Stimulated activated CD4-positive, alpha-beta T cell treated with anti-CD3 and anti-CD28 coated beads, Interleukin-1b, Interleukin-23, amount 100 ng/mL, for 4 hours (primary cell): ENCODE measurements around the gene PRTN3.

Experiments
- DNase-seq, 2 donors: peaks; one replicate each; pipeline ENCODE4 v3.0.0-alpha.2; 2020; ENCODE audit warnings: low read depth in 2 of 2

The PRTN3 gene

DNA sequence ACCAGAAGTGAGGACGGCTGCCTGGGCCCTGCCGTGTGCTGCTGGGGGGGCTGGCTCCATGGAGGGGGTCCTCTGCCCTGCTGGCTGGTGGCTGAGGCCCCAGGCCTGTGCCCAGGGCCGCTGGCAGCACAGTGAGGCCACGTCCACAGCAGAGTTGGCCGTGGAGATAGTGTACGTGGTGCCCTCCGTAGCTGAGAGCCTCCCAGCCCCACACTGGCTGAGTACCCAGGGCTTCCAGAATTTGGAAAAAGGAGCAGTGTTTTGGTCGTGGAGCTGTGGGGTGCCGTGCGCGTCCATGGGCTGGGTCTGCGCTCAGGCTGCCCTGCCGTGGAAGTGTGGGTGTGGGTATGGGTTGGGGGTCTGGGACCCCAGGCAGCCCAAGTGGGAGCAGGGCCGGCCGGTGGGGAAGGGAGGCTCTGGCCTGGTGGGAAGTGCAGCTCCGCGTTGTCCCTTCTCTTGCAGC is 37.7 kb upstream of the PRTN3 start:
- DNase-seq, result no peak

DNA sequence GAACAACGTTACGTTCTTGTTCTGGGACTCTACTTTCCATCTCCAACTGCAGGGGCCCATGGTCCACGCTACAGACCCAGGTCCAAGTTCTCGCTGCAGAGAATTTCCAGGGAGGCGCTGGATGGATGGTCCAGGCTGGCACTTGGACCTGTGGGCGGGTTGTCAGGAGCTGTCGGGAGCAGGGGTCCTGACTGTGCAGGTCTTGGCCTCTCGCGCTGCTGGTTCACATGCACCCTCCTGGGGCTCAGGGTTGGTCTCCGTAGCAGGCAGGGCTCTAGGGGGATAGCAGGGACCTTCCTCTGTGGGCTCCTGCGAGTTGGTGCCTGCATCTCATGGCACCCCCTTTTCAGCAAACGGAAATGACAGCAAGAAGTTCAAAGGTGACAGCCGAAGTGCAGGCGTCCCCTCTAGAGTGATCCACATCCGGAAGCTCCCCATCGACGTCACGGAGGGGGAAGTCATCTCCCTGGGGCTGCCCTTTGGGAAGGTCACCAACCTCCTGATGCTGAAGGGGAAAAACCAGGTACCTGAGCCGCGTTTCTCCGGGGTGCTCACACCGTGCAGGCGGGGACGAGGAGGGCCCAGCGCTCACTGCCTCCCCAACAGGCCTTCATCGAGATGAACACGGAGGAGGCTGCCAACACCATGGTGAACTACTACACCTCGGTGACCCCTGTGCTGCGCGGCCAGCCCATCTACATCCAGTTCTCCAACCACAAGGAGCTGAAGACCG is 36.9 kb upstream of the PRTN3 start:
- no peak for DNase-seq

GRCh38 chr19:804419-805165 is 36.2 kb upstream of the PRTN3 start:
- no peak for DNase-seq

GRCh38 chr19:805166-805551 is 35.6 kb upstream of the PRTN3 start:
- DNase-seq, result no peak

- DNase-seq, result no peak
Observed at GRCh38 chr19:805600-806550, 34.9 kb upstream of the PRTN3 start.

- DNase-seq, result no peak
Observed at GRCh38 chr19:806815-807421, 33.9 kb upstream of the PRTN3 start.

DNA sequence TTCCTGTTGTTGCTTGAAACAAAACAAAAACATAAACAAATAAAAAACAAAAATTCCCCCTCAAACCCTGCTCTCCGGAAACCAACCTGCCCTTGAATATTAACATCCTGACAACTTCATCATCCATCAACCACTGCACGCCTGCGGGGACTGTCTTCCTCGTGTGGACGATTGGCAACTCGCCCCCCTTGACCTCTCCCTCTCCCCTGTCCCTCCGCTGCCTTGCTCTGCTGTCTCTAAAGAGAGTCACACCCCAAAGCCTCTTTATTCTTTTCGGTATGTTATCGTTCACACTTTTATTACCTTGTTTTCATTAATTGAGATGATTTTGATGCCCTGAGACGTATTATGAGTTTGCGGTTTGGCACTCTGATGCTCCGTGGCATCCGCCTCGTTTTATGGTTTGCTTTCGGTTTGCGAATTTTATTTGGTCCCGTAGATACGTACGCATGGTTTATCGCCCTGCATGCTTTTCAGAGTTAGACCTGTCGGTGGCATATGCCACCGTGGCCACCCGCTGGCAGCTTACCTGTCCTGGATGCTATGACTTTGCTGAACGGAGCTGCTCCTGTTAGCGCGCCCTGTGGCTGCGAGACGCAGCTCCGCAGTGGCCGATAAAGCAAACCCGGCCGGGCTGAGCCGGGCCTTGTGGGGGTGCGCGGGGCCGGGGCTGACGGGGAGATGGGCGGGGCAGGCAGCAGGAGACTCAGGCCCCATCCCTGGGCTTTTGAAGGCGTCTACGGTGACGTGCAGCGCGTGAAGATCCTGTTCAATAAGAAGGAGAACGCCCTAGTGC is 33.0 kb upstream of the PRTN3 start:
- no peak for DNase-seq

GRCh38 chr19:808423-808775 is 32.4 kb upstream of the PRTN3 start:
- DNase-seq, result no peak

DNA sequence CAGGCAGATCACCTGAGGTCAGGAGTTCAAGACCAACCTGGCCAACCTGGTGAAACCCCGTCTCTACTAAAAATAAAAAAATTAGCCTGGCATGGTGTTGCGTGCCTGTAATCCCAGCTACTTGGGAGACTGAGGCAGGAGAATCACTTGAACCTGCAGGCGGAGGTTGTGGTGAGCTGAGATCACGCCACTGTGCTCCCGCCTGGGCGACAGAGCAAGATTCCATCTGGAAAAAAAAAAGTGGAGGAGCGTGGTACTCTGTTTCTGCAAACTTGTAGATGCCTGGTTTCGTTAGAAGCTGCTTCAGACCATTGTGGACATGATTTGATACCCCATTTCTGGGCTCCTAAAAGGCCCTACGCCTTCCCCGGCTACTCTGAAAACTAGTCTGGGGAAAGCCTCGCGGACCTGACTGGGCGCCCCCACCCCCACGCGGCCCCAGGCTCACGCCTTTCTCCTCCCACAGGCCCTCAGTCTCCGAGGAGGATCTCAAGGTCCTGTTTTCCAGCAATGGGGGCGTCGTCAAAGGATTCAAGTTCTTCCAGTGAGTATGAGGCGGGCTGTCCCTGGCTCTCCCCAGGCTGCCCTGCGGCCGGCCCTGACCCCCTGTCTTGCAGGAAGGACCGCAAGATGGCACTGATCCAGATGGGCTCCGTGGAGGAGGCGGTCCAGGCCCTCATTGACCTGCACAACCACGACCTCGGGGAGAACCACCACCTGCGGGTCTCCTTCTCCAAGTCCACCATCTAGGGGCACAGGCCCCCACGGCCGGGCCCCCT is 30.5 kb upstream of the PRTN3 start:
- no peak for DNase-seq

- no peak for DNase-seq
Observed at GRCh38 chr19:810883-811489, 29.8 kb upstream of the PRTN3 start.

DNA sequence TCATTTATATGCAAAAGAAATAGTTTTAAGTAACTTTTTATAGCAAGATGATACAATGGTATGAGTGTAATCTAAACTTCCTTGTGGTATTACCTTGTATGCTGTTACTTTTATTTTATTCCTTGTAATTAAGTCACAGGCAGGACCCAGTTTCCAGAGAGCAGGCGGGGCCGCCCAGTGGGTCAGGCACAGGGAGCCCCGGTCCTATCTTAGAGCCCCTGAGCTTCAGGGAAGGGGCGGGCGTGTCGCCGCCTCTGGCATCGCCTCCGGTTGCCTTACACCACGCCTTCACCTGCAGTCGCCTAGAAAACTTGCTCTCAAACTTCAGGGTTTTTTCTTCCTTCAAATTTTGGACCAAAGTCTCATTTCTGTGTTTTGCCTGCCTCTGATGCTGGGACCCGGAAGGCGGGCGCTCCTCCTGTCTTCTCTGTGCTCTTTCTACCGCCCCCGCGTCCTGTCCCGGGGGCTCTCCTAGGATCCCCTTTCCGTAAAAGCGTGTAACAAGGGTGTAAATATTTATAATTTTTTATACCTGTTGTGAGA is 29.2 kb upstream of the PRTN3 start:
- no peak for DNase-seq

DNA sequence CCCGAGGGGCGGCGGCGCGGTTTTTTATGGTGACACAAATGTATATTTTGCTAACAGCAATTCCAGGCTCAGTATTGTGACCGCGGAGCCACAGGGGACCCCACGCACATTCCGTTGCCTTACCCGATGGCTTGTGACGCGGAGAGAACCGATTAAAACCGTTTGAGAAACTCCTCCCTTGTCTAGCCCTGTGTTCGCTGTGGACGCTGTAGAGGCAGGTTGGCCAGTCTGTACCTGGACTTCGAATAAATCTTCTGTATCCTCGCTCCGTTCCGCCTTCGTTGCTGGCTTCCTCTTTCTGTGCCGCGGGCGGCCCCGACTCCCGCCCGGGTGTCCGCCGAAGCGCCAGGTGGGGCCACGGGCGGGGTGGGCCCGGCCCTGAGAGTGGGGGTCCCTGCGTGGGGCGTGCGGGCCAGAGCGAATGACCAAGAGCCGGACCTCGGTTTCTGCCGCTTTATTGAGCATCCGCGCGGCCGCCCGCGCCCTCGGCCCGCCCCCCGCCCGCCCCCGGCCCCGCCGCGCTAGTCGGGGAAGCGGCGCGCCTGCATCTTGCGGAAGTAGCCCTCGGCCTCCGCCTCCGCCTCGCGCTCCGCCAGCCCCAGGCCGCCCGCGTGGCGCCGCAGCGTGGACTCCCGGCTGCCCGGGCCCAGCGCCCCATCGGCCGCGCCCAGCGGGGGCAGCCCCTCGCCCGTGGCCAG is 28.6 kb upstream of the PRTN3 start:
- no peak for DNase-seq

DNA sequence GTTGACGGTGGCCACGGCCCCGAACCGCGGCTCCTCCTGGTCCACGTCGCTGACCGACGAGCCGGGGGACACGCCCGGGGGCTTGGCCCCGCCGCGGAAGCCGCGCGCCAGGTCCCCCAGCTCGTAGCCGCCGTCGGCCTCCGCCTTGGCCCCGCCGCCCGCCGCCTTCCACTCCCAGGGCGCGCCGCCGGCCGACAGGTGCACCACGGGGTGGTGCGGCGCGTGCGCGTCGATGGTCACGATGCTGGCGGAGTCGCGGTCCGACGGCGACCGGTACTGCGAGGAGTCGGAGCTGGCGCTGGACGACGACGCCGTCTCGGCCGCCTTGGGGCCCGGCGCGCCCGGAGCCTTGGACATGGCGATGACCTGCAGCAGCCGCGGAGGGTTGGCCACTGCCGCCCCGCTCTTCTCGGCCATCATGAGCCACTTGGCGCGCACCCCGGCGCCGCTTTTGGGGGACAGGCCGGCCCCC is 28.0 kb upstream of the PRTN3 start:
- DNase-seq, result no peak

- DNase-seq, result no peak
Observed at GRCh38 chr19:813219-814151, 27.3 kb upstream of the PRTN3 start.

DNA sequence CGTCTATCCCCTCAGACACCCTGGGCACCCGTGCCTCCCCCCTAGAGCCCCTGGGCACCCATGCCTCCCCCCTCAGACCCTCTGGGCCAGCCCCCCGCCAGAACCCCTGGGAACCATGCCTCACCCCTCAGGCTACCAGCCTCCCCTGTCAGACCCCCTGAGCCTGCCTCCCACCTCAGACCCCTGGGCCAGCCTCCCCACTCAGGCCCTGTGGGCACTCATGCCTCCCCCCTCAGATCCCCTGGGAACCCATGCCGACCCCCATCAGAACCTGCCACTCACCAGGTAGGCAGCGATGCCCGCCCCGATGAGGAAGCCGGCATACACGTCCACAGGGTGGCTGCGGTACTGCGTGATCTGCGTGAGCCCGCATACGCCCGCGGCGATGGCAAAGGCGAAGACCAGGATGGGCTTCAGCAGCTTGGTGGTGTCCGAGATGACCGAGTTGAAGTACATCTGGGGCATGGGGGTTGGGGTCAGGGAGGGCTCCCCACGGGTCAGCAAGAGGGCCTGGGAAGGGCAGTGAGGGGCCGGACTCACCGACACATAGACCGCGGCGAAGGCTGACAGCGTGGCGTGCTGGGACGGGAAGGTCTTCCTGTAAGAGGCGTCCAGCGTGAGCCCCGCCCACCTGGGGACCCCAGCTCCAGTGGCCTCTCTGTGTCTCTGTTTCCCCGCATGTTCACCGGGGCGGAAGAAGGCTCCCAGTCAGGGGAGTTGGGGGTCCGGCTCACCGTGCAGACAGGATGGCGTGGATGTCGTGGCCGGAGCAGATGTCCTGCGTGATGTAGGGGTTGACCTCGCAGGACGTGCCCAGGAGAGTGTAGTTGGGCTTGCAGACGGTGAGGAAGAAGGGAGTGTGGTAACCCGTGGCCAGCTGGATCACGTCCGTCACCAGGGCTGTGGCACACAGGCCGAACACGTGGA is 26.4 kb upstream of the PRTN3 start:
- no peak for DNase-seq

GRCh38 chr19:815079-815774 is 25.6 kb upstream of the PRTN3 start:
- no peak for DNase-seq
